ENCODE data around the gene ROS1. TPM values are rescaled to one million over a fixed set of nuclear protein-coding genes. Genes with fewer than 3 reads are reported as not detected.

ROS1 gene
- not detected for total RNA-seq
- polyA plus RNA-seq, result under 1 TPM in 1 of 2 donors, not detected in 1; under 0.01 TPM

- TF ChIP-seq HNF4A (conservative IDR thresholded peaks at IDR 0.05), result no peak
- TF ChIP-seq TAF1 (conservative IDR thresholded peaks at IDR 0.05), result no peak
- no peak for TF ChIP-seq JUND (IDR thresholded peaks at IDR 0.05)
- no peak for TF ChIP-seq CTCF (IDR thresholded peaks at IDR 0.05; ENCODE audit: low read depth, low read length, missing input control)
- TF ChIP-seq ATF3 (IDR thresholded peaks at IDR 0.05), result no peak
- TF ChIP-seq MAX (IDR thresholded peaks at IDR 0.05), result no peak
- no peak for TF ChIP-seq YY1 (IDR thresholded peaks at IDR 0.05)
- TF ChIP-seq NR2F2 (IDR thresholded peaks at IDR 0.05), result no peak
- no peak for TF ChIP-seq GABPA (IDR thresholded peaks at IDR 0.05 in 1 of 2, conservative IDR thresholded peaks at IDR 0.05 in 1 of 2)
- TF ChIP-seq FOXA1 (IDR thresholded peaks at IDR 0.05), result no peak
- no peak for TF ChIP-seq EGR1 (IDR thresholded peaks at IDR 0.05; ENCODE audit: low read depth in 2 of 2)
- TF ChIP-seq ZBTB33 (IDR thresholded peaks at IDR 0.05), result no peak
- no peak for TF ChIP-seq FOXA2 (IDR thresholded peaks at IDR 0.05)
- no peak for TF ChIP-seq HNF4G (IDR thresholded peaks at IDR 0.05)
- TF ChIP-seq RXRA (IDR thresholded peaks at IDR 0.05), result no peak
- TF ChIP-seq SP1 (IDR thresholded peaks at IDR 0.05), result no peak
- no peaks in the 10 kb centered on the region for H3K4me1 ChIP-seq (ENCODE audit: control insufficient read depth in 4 of 4, insufficient read depth in 4 of 4, low read length in 3 of 4)
- no peak within 1 kb of the TSS for H3K9ac ChIP-seq (ENCODE audit: low read depth in 1 of 2, low read length in 2 of 2)
- DNase-seq (ENCODE audit: low spot score), result no peak
- H3K9me3 ChIP-seq (ENCODE audit: control insufficient read depth in 4 of 4, low read length in 3 of 4), result no peaks in the 10 kb centered on the region
- H3K36me3 ChIP-seq (ENCODE audit: control insufficient read depth in 4 of 4, insufficient read depth in 3 of 4, low read depth in 1 of 4, low read length in 3 of 4), result no peaks in the 10 kb centered on the region
- H3K4me3 ChIP-seq (ENCODE audit: low read depth in 1 of 3, low read length in 3 of 3), result no peak within 1 kb of the TSS
- H3K27me3 ChIP-seq (ENCODE audit: control insufficient read depth in 4 of 4, insufficient read depth in 4 of 4, low read length in 3 of 4), result peaks cover 0 to 2% (median 0%) of the 10 kb centered on the region in 4 donors
- no peak within 1 kb of the TSS for H3K27ac ChIP-seq (ENCODE audit: low read depth in 1 of 2, low read length in 2 of 2)
- WGBS, result 59% methylated on average over 6 of the region's 6 CpGs
Observed at GRCh38 chr6:117425431-117426153, at the start of gene ROS1. ROS1 (minus strand) TSS chr6:117425942; CDS start chr6:117425656, 286 bp downstream.

GRCh38 chr6:117473401-117473800, 47.7 kb upstream of the ROS1 start:
- 95% methylated on average over 1 of the region's 1 CpG for WGBS
- no peak overlapping the region for H3K4me3 ChIP-seq (ENCODE audit: low read depth in 1 of 3, low read length in 3 of 3)
- H3K36me3 ChIP-seq (ENCODE audit: control insufficient read depth in 4 of 4, insufficient read depth in 3 of 4, low read depth in 1 of 4, low read length in 3 of 4), result no peaks in the 10 kb centered on the region
- H3K27ac ChIP-seq (ENCODE audit: low read depth in 1 of 2, low read length in 2 of 2), result no peak overlapping the region
- H3K9ac ChIP-seq (ENCODE audit: low read depth in 1 of 2, low read length in 2 of 2), result no peak overlapping the region
- no peaks in the 10 kb centered on the region for H3K9me3 ChIP-seq (ENCODE audit: control insufficient read depth in 4 of 4, low read length in 3 of 4)
- no peak for DNase-seq (ENCODE audit: low spot score)
- H3K27me3 ChIP-seq (ENCODE audit: control insufficient read depth in 4 of 4, insufficient read depth in 4 of 4, low read length in 3 of 4), result no peaks in the 10 kb centered on the region
- H3K4me1 ChIP-seq (ENCODE audit: control insufficient read depth in 4 of 4, insufficient read depth in 4 of 4, low read length in 3 of 4), result peaks cover 0 to 6% (median 4%) of the 10 kb centered on the region in 4 donors
- TF ChIP-seq HNF4A (conservative IDR thresholded peaks at IDR 0.05) (no peak), JUND (IDR thresholded peaks at IDR 0.05) (no peak), ZBTB33 (IDR thresholded peaks at IDR 0.05) (no peak), ATF3 (IDR thresholded peaks at IDR 0.05) (no peak), MAX (IDR thresholded peaks at IDR 0.05) (no peak), CTCF (IDR thresholded peaks at IDR 0.05; ENCODE audit: low read depth, low read length, missing input control) (no peak), FOXA2 (IDR thresholded peaks at IDR 0.05) (no peak), NR2F2 (IDR thresholded peaks at IDR 0.05) (no peak), YY1 (IDR thresholded peaks at IDR 0.05) (no peak), RAD21 (IDR thresholded peaks at IDR 0.05) (no peak), GABPA (IDR thresholded peaks at IDR 0.05 in 1 of 2, conservative IDR thresholded peaks at IDR 0.05 in 1 of 2) (no peak)
